NCI-H1048 (cell line): Measurements from ENCODE around the gene NR0B2.
"Not testable (repeated sequence)": the region's sequence is repeated elsewhere in the genome, so short reads cannot be mapped to it uniquely, and the experiment has no call there.

Experiments
- DNase-seq: peaks from one replicate; lab custom pipeline; 2025; lab: John Stamatoyannopoulos, UW

The NR0B2 gene

DNA sequence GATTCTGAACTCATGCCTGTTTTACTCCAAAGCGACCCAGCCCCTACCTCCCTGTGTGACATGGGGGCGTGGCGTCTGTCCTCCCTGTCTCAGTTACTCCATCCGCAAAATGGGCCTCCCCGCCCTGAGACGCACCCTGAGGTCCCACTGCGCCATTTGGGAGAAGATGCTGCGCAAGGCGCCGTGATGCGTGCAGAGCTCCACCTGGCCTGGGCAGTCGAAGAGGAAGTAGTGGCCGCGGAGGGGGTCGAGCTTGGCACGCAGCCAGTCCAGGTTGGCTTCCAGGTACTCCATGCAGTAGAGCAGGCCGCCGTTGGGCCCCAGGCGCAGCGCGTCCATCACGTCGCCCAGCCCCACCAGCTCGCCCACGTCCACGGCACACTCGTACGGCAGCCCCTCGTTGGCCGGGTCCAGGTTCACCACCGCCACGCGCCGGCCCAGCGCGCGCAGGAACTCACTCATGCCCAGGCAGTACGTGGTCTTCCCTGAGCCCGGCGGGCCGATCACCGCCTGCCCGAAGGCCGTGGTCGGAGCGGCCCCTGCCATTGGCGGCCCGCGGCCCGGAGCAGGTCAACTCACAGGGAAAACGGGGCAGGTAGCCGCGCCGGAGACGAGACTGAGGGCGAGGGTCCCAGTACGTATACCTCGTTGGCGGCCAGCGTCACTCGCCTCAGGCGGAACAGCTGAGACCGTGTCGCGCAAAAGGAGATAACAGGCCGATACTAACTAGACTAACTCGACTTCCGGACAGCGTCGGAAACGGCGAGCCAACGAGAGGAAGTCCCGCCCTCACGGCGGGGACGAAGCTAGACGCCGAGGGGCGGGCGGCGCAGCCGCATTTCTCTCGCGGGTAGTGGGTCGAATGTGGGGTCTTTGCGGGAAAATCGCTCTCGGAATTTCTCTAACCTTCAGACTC is 24.0 kb downstream of the NR0B2 start, which contains the start of gene GPN2:
TSS of gene GPN2 (minus strand) at position 733 of the 916 bp plus-strand sequence. CDS start at position 546, 187 bp downstream.
- DNase-seq: peak; percentile 66

GRCh38 chr1:26888231-26888630 is 25.5 kb downstream of the NR0B2 start:
- DNase-seq: no peak

- DNase-seq: no peak
These were observed 26.6 kb downstream of the NR0B2 start for GRCh38 chr1:26887125-26887524.

DNA sequence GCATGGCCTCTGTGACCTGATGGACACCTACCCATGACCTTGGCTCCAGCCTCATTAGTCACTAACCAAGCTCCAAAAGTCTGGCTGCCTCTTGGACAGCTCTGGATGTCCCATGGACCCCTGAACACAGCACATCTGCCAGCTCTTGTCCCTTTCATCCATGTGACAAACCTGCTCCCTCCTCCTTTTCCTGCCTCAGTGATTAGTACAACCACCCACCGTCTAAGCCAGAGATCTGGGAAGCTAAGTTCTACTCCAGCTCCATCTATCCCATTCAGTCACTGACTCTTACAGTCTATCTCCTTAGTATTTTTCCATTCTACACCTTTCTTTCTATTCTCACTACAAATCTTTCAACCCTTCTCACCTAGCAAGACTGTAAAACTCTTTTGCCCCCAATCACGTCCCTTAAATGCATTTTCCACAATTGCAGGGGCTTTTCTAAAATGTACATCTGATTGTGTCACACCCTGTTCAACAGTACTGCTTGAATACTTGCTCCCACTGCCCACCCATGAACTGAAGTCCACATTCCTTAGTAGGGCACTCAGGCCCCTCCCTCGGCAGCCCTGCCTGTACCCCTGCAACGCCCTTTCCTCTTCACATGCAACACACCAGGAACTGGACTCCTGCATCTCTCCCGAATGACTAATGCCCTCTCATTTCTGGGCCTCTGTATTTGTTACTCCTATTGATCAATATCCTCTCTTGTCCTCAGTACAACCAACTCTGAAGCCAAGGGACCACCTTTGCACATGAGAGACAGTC is 30.9 kb downstream of the NR0B2 start:
- DNase-seq: no peak

GRCh38 chr1:26881611-26882010 is 32.2 kb downstream of the NR0B2 start:
- DNase-seq: not testable (repeated sequence)

GRCh38 chr1:26879793-26880192 is 34.0 kb downstream of the NR0B2 start:
- DNase-seq: no peak

DNA sequence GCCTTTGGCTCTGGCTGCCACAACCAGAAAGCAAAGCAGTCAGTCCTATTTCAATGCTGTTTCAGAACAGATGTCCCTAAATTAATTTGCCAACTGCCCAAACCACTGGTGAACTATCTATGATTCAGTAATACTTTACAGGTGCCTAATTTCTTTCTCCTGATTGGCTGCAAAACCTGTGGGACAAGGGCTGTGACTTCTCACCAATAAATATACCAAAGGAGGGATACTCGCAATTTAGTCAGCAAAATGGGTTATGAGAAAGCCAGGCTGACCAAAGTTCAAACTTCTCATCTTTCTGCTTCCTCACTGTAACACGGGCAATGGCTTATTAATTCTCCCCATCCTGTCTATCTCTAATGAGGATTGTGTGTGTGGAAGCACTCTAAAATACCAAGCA is 36.4 kb downstream of the NR0B2 start:
- no peak for DNase-seq

DNA sequence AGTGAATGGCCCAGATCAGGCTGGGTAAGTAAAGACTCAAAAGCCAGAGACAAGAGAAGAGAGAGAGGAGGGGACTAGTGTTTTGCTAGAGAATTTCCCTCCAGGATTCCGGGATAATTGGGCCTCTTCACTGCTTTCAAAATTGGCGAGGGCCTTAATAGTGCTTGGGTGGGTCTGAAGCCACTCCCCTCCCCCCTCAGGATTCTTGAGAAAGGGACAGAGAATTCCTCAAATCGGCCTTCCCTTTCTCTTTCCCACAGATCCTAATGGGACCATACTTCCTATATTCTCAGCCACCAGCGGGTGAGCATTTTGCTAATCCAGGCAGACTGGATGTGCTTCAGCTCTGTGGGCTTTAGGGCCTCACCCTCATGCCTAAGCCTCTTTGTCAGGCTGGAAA is 38.9 kb downstream of the NR0B2 start:
- DNase-seq: no peak

- DNase-seq: not testable (repeated sequence)
These were observed 40.7 kb downstream of the NR0B2 start for GRCh38 chr1:26873097-26873496.

DNA sequence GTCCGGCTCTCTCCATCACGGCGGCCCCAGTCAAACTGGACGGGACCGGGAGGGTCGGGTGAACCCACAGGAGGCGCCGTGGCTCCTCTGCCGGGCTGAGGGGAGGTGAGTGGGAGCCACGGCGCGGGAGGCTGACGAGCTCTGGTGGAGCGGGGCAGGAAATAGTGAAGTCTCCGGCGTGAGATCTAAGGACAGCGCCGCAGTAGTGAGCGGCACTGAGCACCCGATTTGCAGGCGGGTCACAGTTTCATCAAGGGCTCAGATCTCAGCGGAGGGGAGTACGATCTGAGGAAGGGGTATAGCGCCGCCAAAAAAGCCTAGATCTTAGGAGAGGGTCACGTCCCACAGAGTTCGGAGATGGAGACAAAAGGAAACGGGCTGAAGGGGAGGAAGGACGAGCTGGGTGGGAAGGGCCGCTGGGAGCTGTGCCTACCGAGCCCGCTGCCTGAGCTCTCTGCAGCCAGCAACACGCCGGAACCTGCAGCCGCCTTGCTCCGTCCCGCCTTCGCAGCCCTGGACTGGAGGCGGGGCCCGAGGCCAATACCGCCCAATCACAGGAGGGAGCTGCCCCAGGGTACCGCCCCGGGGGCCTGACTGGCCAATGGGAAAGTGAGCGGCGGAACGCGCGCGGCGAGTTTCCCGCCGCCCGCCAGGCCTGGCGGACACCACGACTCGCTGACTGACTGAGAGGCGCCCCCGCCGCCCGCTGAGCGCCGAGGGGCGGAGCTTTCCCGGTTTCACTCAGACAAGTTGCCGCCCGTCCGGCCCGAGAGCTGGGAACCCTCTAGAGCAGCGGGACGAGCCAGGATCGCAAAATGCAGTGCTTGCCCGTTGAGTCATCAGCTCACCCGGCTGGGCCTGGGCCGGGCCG is 48.9 kb downstream of the NR0B2 start:
- peak; percentile 89 for DNase-seq

DNA sequence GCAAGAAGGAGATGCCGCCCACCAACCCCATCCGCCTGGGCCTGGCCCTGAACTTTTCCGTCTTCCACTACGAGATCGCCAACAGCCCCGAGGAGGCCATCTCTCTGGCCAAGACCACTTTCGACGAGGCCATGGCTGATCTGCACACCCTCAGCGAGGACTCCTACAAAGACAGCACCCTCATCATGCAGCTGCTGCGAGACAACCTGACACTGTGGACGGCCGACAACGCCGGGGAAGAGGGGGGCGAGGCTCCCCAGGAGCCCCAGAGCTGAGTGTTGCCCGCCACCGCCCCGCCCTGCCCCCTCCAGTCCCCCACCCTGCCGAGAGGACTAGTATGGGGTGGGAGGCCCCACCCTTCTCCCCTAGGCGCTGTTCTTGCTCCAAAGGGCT is 50.1 kb downstream of the NR0B2 start:
- no peak for DNase-seq

- peak; percentile 71 for DNase-seq
These were observed 50.7 kb downstream of the NR0B2 start, which contains the start of gene SFN for GRCh38 chr1:26862781-26863684. Gene SFN, plus strand, starts transcription at chr1:26863149. Its CDS starts 64 bp downstream, at chr1:26863213.

DNA sequence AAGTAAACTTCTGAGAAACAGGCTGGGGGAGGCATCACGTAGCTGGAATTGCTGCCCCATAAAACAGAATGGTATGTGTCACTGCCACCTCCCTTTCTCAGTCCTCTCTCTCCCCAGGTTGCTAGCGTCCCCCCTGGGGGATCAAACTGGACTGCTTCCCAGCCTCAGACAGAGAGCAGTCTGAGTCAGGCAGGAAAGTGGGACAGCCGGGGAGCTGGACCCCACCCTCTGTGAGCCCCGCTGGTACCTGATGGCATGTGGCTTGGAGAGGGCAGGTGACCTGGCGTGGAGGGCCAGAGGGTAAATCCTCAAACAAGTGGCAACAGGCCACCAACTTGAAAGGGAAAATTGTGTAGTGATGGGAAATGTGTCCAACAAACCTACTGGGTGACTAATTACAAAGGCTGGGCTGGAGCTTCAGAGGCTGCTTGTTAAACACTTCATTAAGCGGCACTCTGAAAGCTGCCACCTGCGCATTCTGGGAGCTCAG is 51.8 kb downstream of the NR0B2 start:
- no peak for DNase-seq
